H1 (cell line): ENCODE data around the gene VGLL4. TPM values are rescaled to one million over a fixed set of nuclear protein-coding genes. Genes with fewer than 3 reads are reported as not detected.

Source experiments
- CTCF ChIA-PET: fragments of 300-600 bp; sonication (Branson Sonifier 250); formaldehyde crosslinking; loops from one replicate; lab custom pipeline; 2021; ENCODE audit not compliant: partially characterized antibody; lab: Charles Lee
- POLR2A ChIA-PET: fragments of 300-600 bp; sonication (Branson Sonifier 250); formaldehyde crosslinking; loops from one replicate; lab custom pipeline; 2021; ENCODE audit warnings: inconsistent platforms; ENCODE audit not compliant: partially characterized antibody; lab: Charles Lee
- DNase-seq, 2 experiments: peaks; one replicate each; pipeline versions ENCODE4 v3.0.0 to v3.0.0-alpha.2; 2010 to 2022; ENCODE audit warnings: low spot score in 2 of 2, low read depth in 1 of 2, mixed read lengths in 1 of 2
- FAIRE-seq: peaks from 2 replicates; lab custom pipeline; 2011; peaks lifted over from hg19 to GRCh38; lab: Jason Lieb, UNC
- H2AFZ ChIP-seq: 2 replicates; pipeline ENCODE4 v1.8.1; 2012; ENCODE audit warnings: low read length, inconsistent platforms
- H2AK5ac ChIP-seq: 2 replicates; pipeline ENCODE4 v1.6.1; 2013; ENCODE audit warnings: low read depth, low read length
- H2BK120ac ChIP-seq: replicated peaks from 2 replicates; pipeline ENCODE3; 2013; ENCODE audit warnings: low read depth, low read length, inconsistent platforms
- H2BK12ac ChIP-seq: 2 replicates; pipeline ENCODE4 v1.6.1; 2013; ENCODE audit warnings: low read depth, low read length
- H2BK15ac ChIP-seq: 2 replicates; pipeline ENCODE4 v1.6.1; 2013; ENCODE audit warnings: low read length
- H2BK20ac ChIP-seq: 2 replicates; pipeline ENCODE4 v1.6.1; 2013; ENCODE audit warnings: low read length
- H2BK5ac ChIP-seq: 2 replicates; pipeline ENCODE4 v1.6.1; 2013; ENCODE audit warnings: low read depth, low read length
- H3K14ac ChIP-seq: 2 replicates; pipeline ENCODE4 v1.6.1; 2013; ENCODE audit warnings: inconsistent platforms; ENCODE audit not compliant: insufficient read length
- H3K18ac ChIP-seq: 2 replicates; pipeline ENCODE4 v1.6.1; 2013; ENCODE audit warnings: low read length; ENCODE audit errors: extremely low read depth
- H3K23ac ChIP-seq: 2 replicates; pipeline ENCODE4 v1.6.1; 2013; ENCODE audit warnings: inconsistent platforms; ENCODE audit not compliant: insufficient read length
- H3K23me2 ChIP-seq: 2 replicates; pipeline ENCODE4 v1.6.1; 2013; ENCODE audit warnings: low read depth, low read length
- H3K27ac ChIP-seq: 2 replicates; pipeline ENCODE4 v1.6.1; 2011; ENCODE audit warnings: low read depth, low read length, inconsistent platforms
- H3K27me3 ChIP-seq, 4 experiments: replicated peaks in 1 of 4; 1 replicate in 1 of 4; 2 replicates in 3 of 4; pipeline versions ENCODE4 v1.6.1 to v1.8.1; 2011 to 2013; ENCODE audit warnings: low read length in 3 of 4, mild to moderate bottlenecking in 3 of 4, inconsistent platforms in 2 of 4, mixed read lengths in 2 of 4, moderate library complexity in 1 of 4; ENCODE audit not compliant: control insufficient read depth in 3 of 4, insufficient read depth in 3 of 4; ENCODE audit errors: extremely low read depth in 1 of 4
- H3K36me3 ChIP-seq, 4 experiments: 2 replicates each; pipeline versions ENCODE4 v1.6.1 to v1.8.1; 2011 to 2013; ENCODE audit warnings: mild to moderate bottlenecking in 4 of 4, low read length in 3 of 4, moderate library complexity in 2 of 4, control low read depth in 1 of 4, inconsistent platforms in 1 of 4; ENCODE audit not compliant: insufficient read depth in 4 of 4, control insufficient read depth in 2 of 4
- H3K4ac ChIP-seq: replicated peaks from 2 replicates; pipeline ENCODE3; 2013; ENCODE audit warnings: low read length, low read depth, mixed read lengths, inconsistent platforms; ENCODE audit not compliant: insufficient read length
- H3K4me1 ChIP-seq, 4 experiments: replicated peaks in 1 of 4; 1 replicate in 1 of 4; 2 replicates in 3 of 4; pipeline versions ENCODE4 v1.6.1 to v1.8.1; 2011 to 2013; ENCODE audit warnings: low read length in 3 of 4, inconsistent platforms in 2 of 4, mixed read lengths in 1 of 4; ENCODE audit not compliant: insufficient read depth in 4 of 4, control insufficient read depth in 3 of 4
- H3K4me2 ChIP-seq, 2 experiments: 2 replicates each; pipeline versions ENCODE4 v1.6.1 to v1.8.1; 2011 to 2013; ENCODE audit warnings: low read depth in 2 of 2, low read length in 2 of 2, control low read depth in 1 of 2, inconsistent platforms in 1 of 2, mild to moderate bottlenecking in 1 of 2; ENCODE audit not compliant: insufficient read depth in 1 of 2
- H3K4me3 ChIP-seq, 4 experiments: fragments of 200-600, 300-600 bp in 1 of 4; sonication (generic), shearing (Covaris generic), sonication (Bioruptor Twin) in 1 of 4; 2 replicates each; pipeline versions ENCODE4 v1.5.1 to v1.8.1; 2011 to 2016; ENCODE audit warnings: low read length in 4 of 4, low read depth in 3 of 4, control low read depth in 2 of 4, inconsistent platforms in 2 of 4, mild to moderate bottlenecking in 2 of 4, mixed read lengths in 1 of 4, moderate library complexity in 1 of 4; ENCODE audit not compliant: insufficient read depth in 2 of 4; ENCODE audit errors: extremely low read depth in 1 of 4
- H3K56ac ChIP-seq: replicated peaks from 2 replicates; pipeline ENCODE3; 2013; ENCODE audit warnings: low read depth, mild to moderate bottlenecking, mixed read lengths, low read length, inconsistent platforms; ENCODE audit not compliant: insufficient read length
- H3K79me1 ChIP-seq: 2 replicates; pipeline ENCODE4 v1.6.1; 2013; ENCODE audit warnings: low read depth, low read length, control low read depth
- H3K79me2 ChIP-seq, 2 experiments: 2 replicates each; pipeline versions ENCODE4 v1.6.1 to v1.8.1; 2012 to 2013; ENCODE audit warnings: low read length in 2 of 2, mild to moderate bottlenecking in 2 of 2, inconsistent platforms in 1 of 2; ENCODE audit not compliant: insufficient read depth in 2 of 2, control insufficient read depth in 1 of 2
- H3K9ac ChIP-seq, 4 experiments: replicated peaks in 1 of 4; 1 replicate in 1 of 4; 2 replicates in 3 of 4; pipeline versions ENCODE4 v1.6.1 to v1.8.1; 2011 to 2013; ENCODE audit warnings: low read depth in 3 of 4, low read length in 3 of 4, control low read depth in 2 of 4, mild to moderate bottlenecking in 2 of 4, moderate library complexity in 2 of 4, inconsistent platforms in 1 of 4; ENCODE audit errors: extremely low read depth in 1 of 4
- H3K9me3 ChIP-seq, 2 experiments: 2 replicates each; pipeline versions ENCODE4 v1.6.1 to v1.8.1; 2012 to 2013; ENCODE audit warnings: mild to moderate bottlenecking in 2 of 2, moderate library complexity in 2 of 2, control low read depth in 1 of 2, inconsistent platforms in 1 of 2, low read depth in 1 of 2, low read length in 1 of 2, mixed read lengths in 1 of 2; ENCODE audit not compliant: insufficient read depth in 2 of 2
- H4K20me1 ChIP-seq, 2 experiments: replicated peaks in 1 of 2; 2 replicates each; pipeline versions ENCODE3 to v1.8.1; 2011 to 2013; ENCODE audit warnings: inconsistent platforms in 2 of 2, low read length in 2 of 2, mild to moderate bottlenecking in 1 of 2; ENCODE audit not compliant: insufficient read depth in 2 of 2, control insufficient read depth in 1 of 2
- H4K5ac ChIP-seq: 2 replicates; pipeline ENCODE4 v1.6.1; 2013; ENCODE audit warnings: low read length, low read depth, mixed read lengths, inconsistent platforms; ENCODE audit not compliant: insufficient read length
- H4K8ac ChIP-seq: 2 replicates; pipeline ENCODE4 v1.8.0; 2013; ENCODE audit warnings: mild to moderate bottlenecking, moderate library complexity, low read length, inconsistent platforms; ENCODE audit not compliant: insufficient read depth; ENCODE audit errors: extremely low read depth
- H4K91ac ChIP-seq: replicated peaks from 2 replicates; pipeline ENCODE3; 2013; ENCODE audit warnings: low read length, mixed read lengths, inconsistent platforms; ENCODE audit not compliant: insufficient read length
- CREB1 ChIP-seq: IDR thresholded peaks from 2 replicates; pipeline ENCODE4 v1.6.1; 2012; ENCODE audit warnings: inconsistent platforms
- EGR1 ChIP-seq: IDR thresholded peaks from 2 replicates; pipeline ENCODE4 v1.6.1; 2011; ENCODE audit warnings: low read depth, low read length, borderline replicate concordance
- FOSL1 ChIP-seq: IDR thresholded peaks from 2 replicates; pipeline ENCODE4 v1.6.1; 2011; ENCODE audit warnings: mild to moderate bottlenecking, low read depth, low read length, moderate library complexity; ENCODE audit not compliant: insufficient read depth
- NRF1 ChIP-seq: IDR thresholded peaks from 2 replicates; pipeline ENCODE4 v1.6.1; 2011; ENCODE audit warnings: mild to moderate bottlenecking, low read depth, low read length, improper control_type of control experiment
- RBBP5 ChIP-seq: IDR thresholded peaks from 2 replicates; pipeline ENCODE4 v1.7.1; 2012; ENCODE audit warnings: low read depth, mild to moderate bottlenecking, inconsistent platforms, low read length, moderate library complexity, borderline replicate concordance
- RNF2 ChIP-seq: fragments of 200-900, 300-1000 bp; sonication (generic); IDR thresholded peaks from 2 replicates; pipeline ENCODE4 v1.7.1; 2016; ENCODE audit warnings: borderline replicate concordance, low read depth, mild to moderate bottlenecking, antibody characterized with exemption, low read length; ENCODE audit not compliant: poor library complexity, severe bottlenecking; ENCODE audit errors: missing control alignments
- SIN3A ChIP-seq, 2 experiments: IDR thresholded peaks in 1 of 2; conservative IDR thresholded peaks in 1 of 2; 2 replicates each; pipeline ENCODE4 v1.6.1; 2011 to 2012; ENCODE audit warnings: low read length in 2 of 2, improper control_type of control experiment in 1 of 2, low read depth in 1 of 2, mild to moderate bottlenecking in 1 of 2
- ZNF274 ChIP-seq: IDR thresholded peaks from 2 replicates; pipeline ENCODE4 v1.7.0; 2012; ENCODE audit warnings: low read length, borderline replicate concordance; ENCODE audit errors: extremely low read depth
- WGBS, 2 experiments: shearing (Covaris generic) in 1 of 2; methylation state at CpG; one replicate each; pipeline versions ENCODE4 v1.1.6 to v1.1.7; 2013 to 2015; ENCODE audit warnings: low lambda C conversion rate in 2 of 2, mixed read lengths in 2 of 2, inconsistent platforms in 1 of 2, low coverage in 1 of 2, missing lambda C conversion rate in 1 of 2; ENCODE audit not compliant: insufficient replicate concordance in 2 of 2, insufficient coverage in 1 of 2, insufficient read length in 1 of 2; ENCODE audit errors: extremely low coverage in 1 of 2, missing lambda C conversion rate in 1 of 2; 5-methylcytosine and 5-hydroxymethylcytosine counted together
- polyA plus RNA-seq, 7 experiments: library from polyadenylated mRNA; depleted of rRNA in 3 of 7; stranded (reverse) in 5 of 7; unstranded in 2 of 7; fragments of >200 nt in 5 of 7; fragments of 200-250 nt in 2 of 7; gene quantifications; 1 replicate in 5 of 7; 2 replicates in 1 of 7; 4 replicates in 1 of 7; pipeline versions ENCODE4 v1.2.1 to v1.2.3, GENCODE V29; 2011 to 2013; ENCODE audit warnings: missing spikeins in 2 of 7, mixed read lengths in 2 of 7
- total RNA-seq: library from RNA; stranded (reverse); fragmentation: NEBNext Ultra II Directional; extraction: Animal tissue kit (Norgen Biotek cat#: 25700); gene quantifications from 2 replicates; pipeline ENCODE4 v1.2.1, GENCODE V29; 2021
- TF ChIP-seq, protein P1 (sequence below): IDR thresholded peaks from 2 replicates; pipeline ENCODE4 v1.6.1; 2011; ENCODE audit warnings: low read depth, mild to moderate bottlenecking, low read length; ENCODE audit not compliant: insufficient read depth
- TF ChIP-seq, protein P2 (sequence below): IDR thresholded peaks from 2 replicates; pipeline ENCODE4 v1.6.1; 2012; ENCODE audit warnings: inconsistent platforms

Gene VGLL4
- total and polyA plus RNA-seq, 2 of the 8 experiments (the other 6 are each of a cell fraction or from before 2014, with no cell fraction given), result 45.1 to 50.0 TPM

DNA sequence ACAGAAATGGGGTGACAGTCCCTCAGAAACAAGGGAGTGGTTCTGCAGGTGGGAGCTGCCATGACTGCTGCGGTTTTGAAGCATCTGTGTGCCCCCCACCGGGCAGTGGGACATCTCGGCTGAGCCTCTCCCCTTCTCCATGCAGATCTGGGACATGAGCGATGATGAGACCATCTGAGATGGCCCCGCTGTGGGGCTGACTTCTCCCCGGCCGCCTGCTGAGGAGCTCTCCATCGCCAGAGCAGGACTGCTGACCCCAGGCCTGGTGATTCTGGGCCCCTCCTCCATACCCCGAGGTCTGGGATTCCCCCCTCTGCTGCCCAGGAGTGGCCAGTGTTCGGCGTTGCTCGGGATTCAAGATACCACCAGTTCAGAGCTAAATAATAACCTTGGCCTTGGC, 89.0 kb downstream of the VGLL4 start:
- H4K8ac ChIP-seq, result no peak overlapping the region
- DNase-seq (no peak), FAIRE-seq (no peak)
- 95% methylated on average over 10 of the region's 12 CpGs; no CpG with 5 or more reads in 1 of the 2 experiments for WGBS, 2 experiments
- no peak overlapping the region for H3K4me3 ChIP-seq
- H2BK20ac ChIP-seq, result no peak overlapping the region
- no peak overlapping the region for H3K4ac ChIP-seq
- H4K91ac ChIP-seq, result no peak overlapping the region
- CTCF ChIA-PET, result interaction anchor here (0.6 to 2.0 kb wide), 6 partner anchors 10 to 513 kb away, joined by 3 to 6 read pairs (median 4); no protein-coding TSS in a partner anchor
- POLR2A ChIA-PET, result no interaction called here
- H3K56ac ChIP-seq, result no peak overlapping the region
- H3K14ac ChIP-seq, result no peak overlapping the region
- peaks cover 0 to 10% (median 1%) of the 10 kb centered on the region in 4 experiments; a peak in 3 of 8 replicates for H3K36me3 ChIP-seq
- no peak overlapping the region for H2BK12ac ChIP-seq
- no peak overlapping the region for H2BK5ac ChIP-seq
- no peak overlapping the region for H3K23ac ChIP-seq
- no peak overlapping the region for H3K18ac ChIP-seq
- no peak overlapping the region for H3K9ac ChIP-seq
- no peak overlapping the region for H2BK15ac ChIP-seq
- no peaks in the 10 kb centered on the region for H3K27me3 ChIP-seq
- H4K5ac ChIP-seq, result no peak overlapping the region
- no peaks in the 10 kb centered on the region for H3K23me2 ChIP-seq
- no peak overlapping the region for H2BK120ac ChIP-seq
- H3K79me1 ChIP-seq, result peaks cover 4% of the 10 kb centered on the region
- no peaks in the 10 kb centered on the region; a peak in 1 of 7 replicates for H3K4me1 ChIP-seq
- no peak overlapping the region for H3K4me2 ChIP-seq
- H4K20me1 ChIP-seq, result peaks cover 2 to 9% of the 10 kb centered on the region in 2 experiments
- no peak overlapping the region for H2AK5ac ChIP-seq
- H3K79me2 ChIP-seq, result no peaks in the 10 kb centered on the region
- no peak overlapping the region for H2AFZ ChIP-seq
- no peaks in the 10 kb centered on the region; a peak in 1 of 4 replicates for H3K9me3 ChIP-seq
- TF ChIP-seq RBBP5 (no peak), FOSL1 (no peak), SIN3A (conservative IDR thresholded peaks at IDR 0.05 in 1 of 2, IDR thresholded peaks at IDR 0.05 in 1 of 2; ENCODE audit: low read depth in 1 of 2, low read length in 2 of 2) (no peak), CREB1 (no peak), NRF1 (no peak), RNF2 (no peak), ZNF274 (no peak), EGR1 (no peak)
- TF ChIP-seq, protein P1, sequence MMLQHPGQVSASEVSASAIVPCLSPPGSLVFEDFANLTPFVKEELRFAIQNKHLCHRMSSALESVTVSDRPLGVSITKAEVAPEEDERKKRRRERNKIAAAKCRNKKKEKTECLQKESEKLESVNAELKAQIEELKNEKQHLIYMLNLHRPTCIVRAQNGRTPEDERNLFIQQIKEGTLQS, result no peak
- TF ChIP-seq, protein P2, sequence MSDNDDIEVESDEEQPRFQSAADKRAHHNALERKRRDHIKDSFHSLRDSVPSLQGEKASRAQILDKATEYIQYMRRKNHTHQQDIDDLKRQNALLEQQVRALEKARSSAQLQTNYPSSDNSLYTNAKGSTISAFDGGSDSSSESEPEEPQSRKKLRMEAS, result no peak
- no peak overlapping the region for H3K27ac ChIP-seq
